ENCODE data around the gene PRSS27. TPM values are rescaled to one million over a fixed set of nuclear protein-coding genes. Genes with fewer than 3 reads are reported as not detected.
A peak's percentile ranks its signal among the peaks of the same experiment; 100 is the strongest.

Gene PRSS27
- total RNA-seq, 3 donors from 2014 or later = 1.1 to 2.2 (median 1.4) TPM

GRCh38 chr16:2755158-2755557 lies 35.1 kb upstream of the PRSS27 start:
- Histone ChIP-seq H3K9me3 (no peaks in the 10 kb centered on the region), H3K4me1 (ENCODE audit: low read depth) (peaks cover 27% of the 10 kb centered on the region), H3K4me3 (no peak overlapping the region), H3K36me3 (ENCODE audit: low read depth) (peaks cover 18% of the 10 kb centered on the region)
- no peak for TF ChIP-seq CTCF (IDR thresholded peaks at IDR 0.05)
- DNase-seq = no peak
- intact Hi-C loops (cut with DNase I, micrococcal nuclease) = no loop called here
- no peak for ATAC-seq

- ATAC-seq (no peak), DNase-seq (peak in 1 of 3 donors; percentile 31)
- Histone ChIP-seq H3K9me3 (no peaks in the 10 kb centered on the region), H3K4me3 (peak overlapping the region; percentile 59), H3K4me1 (ENCODE audit: low read depth) (peaks cover 27% of the 10 kb centered on the region), H3K36me3 (ENCODE audit: low read depth) (peaks cover 3% of the 10 kb centered on the region)
- no peak for TF ChIP-seq CTCF (IDR thresholded peaks at IDR 0.05)
- intact Hi-C loops (cut with DNase I, micrococcal nuclease) = no loop called here
Measured at GRCh38 chr16:2753733-2754020, 33.7 kb upstream of the PRSS27 start.

GRCh38 chr16:2752850-2753732 lies 33.1 kb upstream of the PRSS27 start:
- H3K9me3 ChIP-seq = no peaks in the 10 kb centered on the region
- intact Hi-C loops (cut with DNase I, micrococcal nuclease) = no loop called here
- H3K36me3 ChIP-seq (ENCODE audit: low read depth) = peaks cover 3% of the 10 kb centered on the region
- H3K4me3 ChIP-seq = peak overlapping the region; percentile 59
- TF ChIP-seq CTCF (IDR thresholded peaks at IDR 0.05) = no peak
- ATAC-seq (peak; percentile 86), DNase-seq (peak in 2 of 3 donors; percentile 87 to 91)
- H3K4me1 ChIP-seq (ENCODE audit: low read depth) = peaks cover 27% of the 10 kb centered on the region

- no peaks in the 10 kb centered on the region for H3K9me3 ChIP-seq
- H3K36me3 ChIP-seq (ENCODE audit: low read depth) = peaks cover 3% of the 10 kb centered on the region
- intact Hi-C loops (cut with DNase I, micrococcal nuclease) = no loop called here
- TF ChIP-seq CTCF (IDR thresholded peaks at IDR 0.05) = no peak
- ATAC-seq (peak; percentile 95), DNase-seq (peak; percentile 97)
- peak within 1 kb of the TSS; percentile 59 for H3K4me3 ChIP-seq
- H3K4me1 ChIP-seq (ENCODE audit: low read depth) = peaks cover 27% of the 10 kb centered on the region
Measured at GRCh38 chr16:2752035-2752849, 32.2 kb upstream of the PRSS27 start, which contains the start of gene SRRM2. Gene SRRM2, plus strand, starts transcription at chr16:2752638. Its CDS starts 3,727 bp downstream, at chr16:2756365.

- peaks cover 26% of the 10 kb centered on the region for H3K4me1 ChIP-seq (ENCODE audit: low read depth)
- H3K36me3 ChIP-seq (ENCODE audit: low read depth) = no peaks in the 10 kb centered on the region
- DNase-seq = peak; percentile 49 to 59 (median 55)
- ATAC-seq = no peak
- intact Hi-C loops (cut with DNase I, micrococcal nuclease) = no loop called here
- H3K4me3 ChIP-seq = peak overlapping the region; percentile 59
- TF ChIP-seq CTCF (IDR thresholded peaks at IDR 0.05) = no peak
- no peaks in the 10 kb centered on the region for H3K9me3 ChIP-seq
Measured at GRCh38 chr16:2751577-2752034, 31.6 kb upstream of the PRSS27 start.
